GM19193 (cell line): ENCODE measurements around the gene CLNK.

Source experiments
- POLR2A ChIP-seq: IDR thresholded peaks from 4 replicates; pipeline ENCODE4 v1.6.1; 2011; ENCODE audit not compliant: insufficient read depth, insufficient read length; ENCODE audit errors: extremely low read depth

The CLNK gene

DNA sequence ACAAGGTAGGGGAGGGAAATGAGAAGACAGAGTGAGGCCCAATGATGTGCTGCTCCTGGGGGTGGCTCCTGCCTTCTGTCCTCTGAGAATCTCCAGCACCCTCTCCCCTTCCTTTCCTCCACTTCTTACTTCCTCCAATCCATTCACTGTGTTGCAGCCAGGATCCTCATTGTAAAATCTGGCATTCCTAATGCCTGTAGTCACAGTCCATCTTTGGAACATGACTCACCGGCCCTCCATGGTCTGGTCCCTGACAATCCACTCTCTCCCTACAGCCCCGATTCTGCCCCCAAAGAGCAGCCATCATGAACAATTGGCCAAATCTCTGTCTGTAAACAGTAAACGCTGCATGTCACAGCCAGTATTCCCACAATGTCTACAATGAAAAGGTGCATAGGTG lies 72.9 kb downstream of the CLNK start:
- no peak for TF ChIP-seq POLR2A

DNA sequence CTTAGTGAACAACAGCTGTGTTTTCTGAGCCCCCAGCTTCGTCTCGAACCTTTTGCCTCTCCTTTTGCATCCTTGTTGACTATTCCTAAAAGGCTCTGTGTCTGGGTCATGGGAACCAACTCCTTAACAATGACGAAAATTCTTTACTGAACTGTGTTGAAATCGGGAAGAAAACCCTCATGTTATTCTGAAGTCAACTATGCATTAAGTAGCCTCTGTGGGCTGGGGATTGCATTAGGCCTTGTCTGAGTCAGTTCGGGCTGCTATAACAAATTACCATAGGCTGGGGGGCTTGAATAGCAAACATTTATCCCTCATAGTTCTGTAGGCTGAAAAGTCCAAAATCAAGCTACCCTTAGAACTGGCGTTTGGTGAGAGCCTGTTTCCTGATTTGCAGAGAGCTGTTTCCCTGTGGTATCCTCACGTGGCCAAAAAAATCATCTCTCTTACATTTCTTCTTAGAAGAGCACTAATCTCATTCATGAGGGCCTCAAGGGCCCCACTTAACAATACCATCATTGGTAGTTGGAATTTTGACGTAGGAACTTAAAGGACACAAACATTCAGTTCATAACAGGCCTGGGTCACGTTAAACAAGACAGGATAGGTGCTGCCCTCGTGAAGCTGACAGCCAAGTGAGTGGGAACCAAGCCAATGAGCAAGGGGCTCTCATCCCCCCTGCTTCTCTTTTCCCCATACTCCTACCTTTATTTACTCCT lies 75.9 kb downstream of the CLNK start:
- no peak for TF ChIP-seq POLR2A

DNA sequence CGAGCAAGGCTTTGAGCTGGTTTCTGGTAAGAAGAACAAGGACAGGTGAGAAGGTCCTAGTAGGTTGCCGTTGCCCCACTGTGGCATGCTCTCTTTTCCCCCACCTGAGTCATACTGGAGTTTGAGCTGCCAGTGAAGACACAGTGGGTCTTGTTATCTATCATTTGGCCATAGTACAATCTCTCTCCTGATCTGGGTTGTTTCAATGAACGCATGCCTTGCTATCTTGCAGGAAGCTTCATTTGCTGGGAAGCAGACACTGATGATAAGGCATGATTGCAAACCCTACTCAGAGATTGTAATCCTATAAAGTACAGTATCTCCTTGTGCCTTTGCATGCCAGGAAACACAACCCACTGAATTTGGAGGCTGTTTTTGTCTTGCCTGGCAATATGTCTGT lies 77.4 kb downstream of the CLNK start:
- TF ChIP-seq POLR2A = no peak

DNA sequence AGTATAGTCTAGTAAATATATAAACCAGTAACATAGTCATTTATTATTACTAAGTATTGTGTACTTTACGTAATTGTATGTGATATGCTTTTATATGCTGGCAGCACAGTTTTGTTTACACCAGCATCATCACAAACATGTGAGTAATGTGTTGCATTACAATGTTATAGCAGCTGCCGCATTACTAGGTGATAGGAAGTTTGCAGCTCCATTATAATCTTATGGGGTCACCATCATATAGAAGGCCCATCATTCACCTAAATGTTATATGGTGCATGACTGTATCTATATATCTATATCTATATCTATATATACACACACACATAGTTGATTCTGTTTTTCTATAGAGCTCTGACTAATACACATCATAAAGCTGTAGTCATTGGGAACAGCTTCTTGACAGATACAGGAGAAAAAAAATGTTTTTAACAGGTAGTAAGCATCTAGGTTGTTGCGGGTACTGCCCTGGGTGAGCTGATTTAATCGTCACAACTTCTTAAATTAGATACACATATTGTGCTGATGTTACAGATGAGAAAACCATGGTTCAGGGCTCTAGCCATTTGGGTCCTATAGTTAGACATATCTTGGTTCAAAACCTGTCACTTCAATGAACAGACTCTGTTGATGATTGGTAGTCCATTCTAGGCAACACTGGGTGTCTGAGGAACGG lies 77.9 kb downstream of the CLNK start:
- TF ChIP-seq POLR2A = no peak

DNA sequence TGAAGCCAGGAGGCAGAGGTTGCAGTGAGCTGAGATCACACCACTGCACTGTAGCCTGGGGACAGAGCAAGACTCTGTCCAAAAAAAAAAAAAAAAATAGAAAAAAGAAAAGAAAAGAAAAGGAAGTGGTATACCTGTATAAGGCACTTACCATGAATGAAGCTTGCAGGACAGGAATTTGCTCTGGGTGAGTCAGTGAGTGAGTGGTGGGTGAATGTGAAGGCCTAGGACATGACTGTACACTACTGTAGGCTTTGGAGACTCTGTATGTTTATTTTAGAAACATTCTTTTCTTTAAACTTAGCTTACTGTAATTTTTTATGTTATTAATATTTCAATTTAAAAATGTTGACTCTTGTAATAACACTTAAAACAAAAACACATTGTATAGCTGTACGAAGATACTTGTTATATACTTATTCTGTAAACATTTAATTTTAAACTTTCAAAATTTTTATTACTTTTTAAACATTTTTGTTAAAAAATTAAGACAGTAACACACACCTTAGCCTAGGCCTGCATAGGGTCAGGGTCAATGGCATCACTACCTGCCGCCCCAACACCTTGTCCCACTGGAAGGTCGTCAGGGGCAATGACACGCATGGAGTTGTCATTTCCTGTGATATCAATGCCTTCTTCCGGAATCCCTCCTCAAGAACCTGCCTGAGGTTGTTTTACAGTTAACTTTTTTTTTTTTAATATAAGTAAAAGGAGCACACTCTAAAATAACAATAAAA lies 78.7 kb downstream of the CLNK start:
- TF ChIP-seq POLR2A = no peak

DNA sequence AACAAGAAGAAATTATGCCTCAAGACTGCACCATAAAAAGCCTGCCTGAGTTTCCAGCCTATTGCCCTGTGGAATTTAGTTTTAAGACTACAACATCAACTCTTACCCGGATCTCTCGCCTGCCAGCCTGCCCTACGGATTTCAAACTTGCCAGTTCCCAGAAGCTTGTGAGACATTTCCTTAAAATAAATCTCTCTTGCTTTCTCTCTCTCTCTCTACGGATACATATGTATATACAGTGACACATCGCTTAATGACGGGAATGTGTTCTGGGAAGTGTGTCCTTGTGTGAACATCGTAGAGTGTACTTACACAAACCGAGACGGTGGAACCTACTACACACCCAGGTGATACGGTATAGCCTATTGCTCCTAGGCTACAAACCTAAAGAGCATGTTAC lies 79.5 kb downstream of the CLNK start:
- TF ChIP-seq POLR2A = no peak

DNA sequence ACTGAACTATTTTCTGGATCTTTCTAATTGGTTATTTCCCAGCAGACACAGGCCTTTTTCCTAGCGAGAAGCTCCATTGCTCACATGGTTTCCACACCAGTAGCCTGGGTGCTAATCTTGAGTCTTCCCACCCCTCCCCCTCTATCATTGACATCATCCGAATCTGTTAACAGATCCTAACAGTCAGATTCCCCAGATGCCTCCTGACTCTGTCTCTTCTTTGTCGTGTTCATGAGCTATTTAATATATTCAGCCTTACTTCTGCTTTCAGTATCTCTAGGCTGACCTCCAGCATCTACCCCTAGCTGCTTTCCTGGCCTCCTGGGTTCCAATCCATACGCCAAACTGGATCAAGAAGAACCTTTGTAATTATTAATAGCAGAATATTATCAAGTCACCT lies 85.0 kb downstream of the CLNK start:
- no peak for TF ChIP-seq POLR2A

DNA sequence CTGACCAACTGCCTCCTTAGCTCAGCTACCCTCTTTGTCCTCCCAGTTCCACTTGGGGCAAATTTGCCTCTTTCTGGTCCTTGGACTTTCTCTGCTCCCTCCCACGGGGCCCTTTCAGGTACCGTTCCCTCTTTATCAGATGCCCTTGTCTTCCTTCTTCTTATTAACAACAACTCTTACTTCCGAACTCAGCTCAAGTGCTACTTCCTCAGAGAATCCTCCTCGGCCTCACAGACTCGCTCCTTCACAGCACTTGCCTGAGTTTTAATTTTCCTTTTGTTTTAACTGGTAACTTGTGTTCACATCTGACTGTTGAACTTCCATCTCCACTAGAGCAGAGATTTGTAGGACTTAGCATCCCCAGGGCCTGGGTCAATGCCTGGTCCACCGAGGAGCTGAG lies 85.7 kb downstream of the CLNK start:
- TF ChIP-seq POLR2A = no peak

DNA sequence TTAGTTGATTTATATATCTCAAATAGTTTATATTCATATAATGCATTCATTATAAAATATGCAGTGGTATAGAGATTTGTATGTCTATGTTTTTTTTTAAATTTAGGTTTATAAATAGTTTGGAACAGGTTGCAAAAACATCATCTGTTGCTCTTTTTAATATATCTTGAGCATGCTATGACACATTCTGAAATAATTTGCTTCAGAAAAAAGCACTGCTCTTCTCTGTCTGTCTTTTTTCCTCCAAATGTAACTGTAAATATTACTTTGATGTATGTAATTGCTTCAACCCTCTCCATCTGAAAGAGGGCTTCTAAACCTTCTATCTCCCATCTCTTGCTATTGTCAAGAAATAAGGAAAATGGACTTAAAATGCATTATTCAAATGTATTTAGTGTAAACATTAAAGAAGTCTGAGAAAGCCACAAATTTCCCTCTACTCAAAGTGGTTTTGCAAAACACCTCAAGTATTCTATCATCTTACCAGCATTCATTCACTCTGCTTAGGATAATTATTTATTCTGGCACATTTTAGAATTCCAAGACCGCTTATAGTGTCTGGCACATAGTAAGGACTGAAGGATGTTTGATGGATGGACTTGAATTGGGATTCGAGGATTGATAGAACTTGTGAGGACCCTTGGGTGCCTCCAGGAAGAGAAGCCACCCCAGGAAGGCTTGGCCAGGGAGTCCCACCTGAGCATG lies 87.8 kb downstream of the CLNK start:
- no peak for TF ChIP-seq POLR2A

DNA sequence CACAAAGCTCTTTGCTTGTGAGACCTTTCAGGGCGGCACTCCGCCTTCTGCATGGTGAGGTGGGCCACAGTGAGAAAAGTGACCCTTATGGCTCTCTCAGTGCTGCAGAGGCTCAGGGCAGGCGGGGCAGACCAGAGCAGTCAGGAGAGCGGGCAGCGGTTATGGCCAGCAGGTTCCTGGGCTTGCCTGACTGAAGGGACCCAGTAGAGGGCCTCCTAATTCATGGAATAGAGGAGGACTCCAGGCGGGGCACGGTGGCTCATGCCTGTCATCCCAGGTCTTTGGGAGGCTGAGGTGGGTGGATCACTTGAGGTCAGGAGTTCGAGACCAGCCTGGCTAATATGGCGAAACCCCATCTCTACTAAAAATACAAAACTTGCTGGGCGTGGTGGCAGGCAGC lies 91.4 kb downstream of the CLNK start:
- no peak for TF ChIP-seq POLR2A

DNA sequence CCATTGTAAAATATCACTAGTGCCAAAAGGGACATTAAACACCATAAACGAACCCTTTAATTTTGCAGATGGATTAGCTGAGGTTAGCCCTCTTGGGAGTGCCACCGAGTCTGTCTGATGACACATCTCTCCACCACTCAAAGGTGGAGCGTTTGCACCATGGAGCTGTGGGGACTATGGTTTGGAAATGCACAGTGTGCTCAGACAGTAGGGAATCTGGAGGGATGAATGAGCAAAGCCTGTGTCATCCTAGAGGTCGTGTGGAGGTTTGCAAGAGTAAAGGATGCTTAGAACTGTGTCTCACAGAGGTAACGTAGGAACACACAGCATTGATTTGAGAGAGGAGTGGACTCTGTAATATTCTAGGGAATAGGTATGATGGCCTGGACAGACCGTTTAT lies 93.7 kb downstream of the CLNK start:
- TF ChIP-seq POLR2A = no peak

DNA sequence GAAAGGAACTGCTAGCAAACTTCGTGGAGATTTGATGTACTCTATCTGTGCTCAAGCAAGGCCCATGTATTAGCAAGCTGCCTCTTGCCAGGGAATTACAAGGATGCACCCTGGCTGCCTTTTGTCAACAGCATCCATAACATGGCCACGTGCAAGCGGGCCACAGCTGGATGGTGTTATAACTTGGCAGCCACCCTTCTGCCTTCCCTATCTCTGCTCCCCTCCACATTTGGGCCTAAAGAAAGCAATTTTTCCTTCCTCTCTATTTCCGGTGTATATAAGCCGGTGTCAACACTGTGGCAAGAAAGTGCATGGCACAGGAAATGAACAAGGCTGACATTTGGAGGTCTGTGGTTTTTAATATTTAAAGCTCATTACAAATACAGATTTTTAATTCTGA lies 94.8 kb downstream of the CLNK start:
- TF ChIP-seq POLR2A = no peak

DNA sequence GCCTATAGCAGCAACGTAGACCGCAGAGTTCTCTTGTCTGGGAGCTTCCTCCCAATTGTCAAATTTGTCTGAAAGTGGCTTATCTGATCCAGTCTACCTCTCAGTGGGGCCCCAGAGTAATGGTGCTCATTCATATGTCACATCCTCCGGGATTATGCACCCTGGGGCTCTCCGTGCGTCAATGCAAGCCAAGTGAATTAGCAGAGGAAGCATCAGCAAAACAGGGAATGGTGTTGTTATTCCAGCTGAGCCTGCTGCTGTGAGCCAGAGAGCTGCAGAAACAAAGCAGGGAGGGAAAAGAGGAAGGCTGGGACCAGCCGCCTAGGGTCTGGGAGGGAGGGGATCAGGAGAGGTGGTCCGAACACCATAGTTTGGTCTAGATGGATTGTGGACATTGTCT lies 95.2 kb downstream of the CLNK start:
- no peak for TF ChIP-seq POLR2A

DNA sequence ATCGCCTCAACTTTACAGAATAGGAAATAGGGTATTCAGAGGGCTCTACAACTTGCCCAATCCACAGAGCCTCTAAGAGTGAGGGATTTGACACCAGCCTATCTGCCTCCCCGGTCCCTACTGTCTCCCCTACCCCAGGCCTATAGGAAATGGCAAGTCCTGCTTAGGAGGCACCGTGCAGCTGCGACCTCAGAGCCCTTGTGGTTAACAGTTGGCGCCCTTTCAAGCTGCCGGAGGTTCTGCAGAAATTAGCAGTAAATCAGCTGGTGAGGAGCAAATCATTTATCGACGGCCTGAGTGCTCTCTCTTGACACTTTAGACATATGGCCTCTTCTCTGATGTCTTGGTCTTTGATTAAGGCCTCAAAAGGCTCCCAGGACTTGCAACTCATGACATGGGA lies 96.9 kb downstream of the CLNK start:
- no peak for TF ChIP-seq POLR2A

DNA sequence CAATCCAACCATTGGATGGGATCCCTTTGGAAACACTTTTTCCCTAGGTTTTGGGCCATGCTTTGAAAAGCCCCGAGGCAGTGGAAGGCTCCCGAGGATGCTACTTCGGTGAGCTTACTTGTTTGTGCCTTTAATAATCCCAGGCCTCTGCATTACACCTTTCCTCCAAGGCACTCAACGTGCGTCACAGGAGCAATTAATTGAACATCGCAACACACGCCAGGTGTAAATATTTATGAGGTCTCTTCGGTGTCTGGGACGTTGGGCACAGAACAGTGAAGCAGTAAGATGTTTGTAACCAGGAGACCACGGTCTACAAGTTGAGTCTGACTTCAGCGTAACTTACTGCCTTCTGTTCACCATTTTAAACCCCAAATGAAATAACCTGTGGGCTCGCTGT lies 97.3 kb downstream of the CLNK start:
- TF ChIP-seq POLR2A = no peak

DNA sequence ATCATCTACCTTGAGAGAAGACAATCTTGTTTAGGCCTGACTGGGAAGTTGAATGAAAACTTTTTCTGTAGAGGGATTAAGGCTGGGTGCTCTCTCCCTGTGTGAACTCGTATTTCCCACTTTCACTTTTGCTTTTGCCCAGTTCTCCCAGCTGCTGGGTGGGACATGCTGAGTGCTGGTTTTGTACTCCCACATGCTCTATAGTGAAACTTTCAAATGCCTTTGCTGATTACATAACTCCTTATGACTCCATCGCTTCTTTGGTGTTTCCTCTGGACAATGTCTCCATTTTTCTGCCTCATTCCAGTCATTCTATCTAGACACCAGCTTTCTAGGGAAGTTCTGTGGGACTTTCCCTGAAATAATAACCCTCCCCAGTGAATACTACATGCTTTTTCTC lies 100.5 kb downstream of the CLNK start:
- TF ChIP-seq POLR2A = no peak

DNA sequence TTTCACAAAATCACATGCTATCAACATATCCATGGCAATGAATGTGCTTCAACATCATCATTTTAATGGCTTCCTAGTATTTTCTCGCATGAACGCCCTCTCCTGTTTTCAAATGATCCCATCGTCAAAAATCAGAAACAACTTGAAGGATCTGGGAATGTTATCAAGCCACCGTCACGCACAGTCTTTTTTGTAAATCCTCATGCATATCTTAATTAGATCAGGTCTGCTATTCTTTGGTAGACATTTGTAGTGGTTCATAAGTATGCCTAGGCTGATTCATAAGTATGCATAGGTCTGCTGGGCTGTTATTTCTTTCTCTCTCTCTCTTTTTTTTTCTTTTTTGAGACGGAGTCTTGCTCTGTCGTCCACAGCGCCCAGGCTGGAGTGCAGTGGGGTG lies 101.6 kb downstream of the CLNK start:
- TF ChIP-seq POLR2A = no peak
